K562 (cell line): ENCODE results near the gene NAA11. TPM values are rescaled to one million over a fixed set of nuclear protein-coding genes. Genes with fewer than 3 reads are reported as not detected.

Experiments
- ATAC-seq: fragments of 200-7000 bp; cut with Tn5 transposase; 3 replicates; pipeline ENCODE4 v1.9.1; 2020; ENCODE audit warnings: moderate library complexity
- BruUV-seq: library from RNA; stranded (reverse); fragments of 400-500 nt; replicated peaks from 2 replicates; lab custom pipeline; 2021; lab: Mats Ljungman, UMichigan
- CTCF ChIA-PET: fragments of 300-600 bp; formaldehyde crosslinking; extraction: SDS; loops from one replicate; lab custom pipeline; 2021; ENCODE audit warnings: low intra/inter-chr PET ratio; lab: Yijun Ruan, JAX
- POLR2A ChIA-PET: fragments of 300-600, 350-650 bp; sonication (Branson Sonifier 250); formaldehyde crosslinking; extraction: SDS; loops from one replicate; lab custom pipeline; 2021; ENCODE audit warnings: antibody characterized with exemption, inconsistent platforms; lab: Yijun Ruan, JAX
- DNase-seq, 4 experiments: peaks; one replicate each; pipeline versions ENCODE4 v3.0.0 to v3.0.0-alpha.2; 2011 to 2018; ENCODE audit warnings: low spot score in 3 of 4, mixed read lengths in 3 of 4; ENCODE audit errors: extremely low read depth in 1 of 4
- FAIRE-seq: peaks from 2 replicates; lab custom pipeline; 2011; peaks lifted over from hg19 to GRCh38; lab: Jason Lieb, UNC
- H2AFZ ChIP-seq: 2 replicates; pipeline ENCODE4 v1.6.0; 2011; ENCODE audit warnings: low read depth, low read length, control low read depth, inconsistent platforms
- H3K27ac ChIP-seq: fragments of 200-600 bp; 3 replicates; pipeline ENCODE4 v1.8.0; 2011; ENCODE audit warnings: low read depth, mild to moderate bottlenecking, control low read depth, inconsistent platforms, low read length, moderate library complexity, mixed read lengths; ENCODE audit errors: extremely low read depth
- H3K27me3 ChIP-seq, 2 experiments: fragments of 300-600 bp in 1 of 2; 2 replicates in 1 of 2; 3 replicates in 1 of 2; pipeline versions ENCODE4 v1.6.0 to v1.8.0; 2011; ENCODE audit warnings: inconsistent platforms in 2 of 2, low read length in 2 of 2, mild to moderate bottlenecking in 1 of 2, mixed read lengths in 1 of 2, moderate library complexity in 1 of 2; ENCODE audit not compliant: control insufficient read depth in 2 of 2, insufficient read depth in 2 of 2
- H3K36me3 ChIP-seq: fragments of 300-600 bp; 3 replicates; pipeline ENCODE4 v1.8.0; 2011; ENCODE audit warnings: mild to moderate bottlenecking, low read length, inconsistent platforms; ENCODE audit not compliant: control insufficient read depth, insufficient read depth
- H3K4me1 ChIP-seq, 2 experiments: fragments of 200-600 bp in 1 of 2; replicated peaks in 1 of 2; 2 replicates in 1 of 2; 3 replicates in 1 of 2; pipeline versions ENCODE4 v1.5.1 to v1.8.0; 2011; ENCODE audit warnings: inconsistent platforms in 2 of 2, low read length in 2 of 2, mild to moderate bottlenecking in 1 of 2, mixed read lengths in 1 of 2, moderate library complexity in 1 of 2; ENCODE audit not compliant: control insufficient read depth in 2 of 2, insufficient read depth in 2 of 2
- H3K4me2 ChIP-seq: 2 replicates; pipeline ENCODE4 v1.6.1; 2011; ENCODE audit warnings: low read length, control low read depth, inconsistent platforms, mixed read lengths; ENCODE audit not compliant: insufficient read depth
- H3K4me3 ChIP-seq: fragments of 200-600 bp; sonication (generic), shearing (Covaris generic); 2 replicates; pipeline ENCODE4 v1.5.1; 2016; ENCODE audit warnings: control low read depth, inconsistent platforms
- H3K79me2 ChIP-seq: fragments of 200-600 bp; 3 replicates; pipeline ENCODE4 v1.8.0; 2011; ENCODE audit warnings: low read length, inconsistent platforms; ENCODE audit not compliant: control insufficient read depth, insufficient read depth
- H3K9ac ChIP-seq, 2 experiments: 2 replicates each; pipeline versions ENCODE4 v1.6.0 to v1.6.1; 2011; ENCODE audit warnings: low read depth in 2 of 2, low read length in 2 of 2, control low read depth in 1 of 2, inconsistent platforms in 1 of 2, mild to moderate bottlenecking in 1 of 2, mixed read lengths in 1 of 2; ENCODE audit not compliant: insufficient read depth in 1 of 2
- H3K9me1 ChIP-seq: one replicate; pipeline ENCODE4 v1.6.0; 2011; ENCODE audit warnings: inconsistent platforms, mild to moderate bottlenecking, low read length, moderate library complexity; ENCODE audit not compliant: control insufficient read depth, insufficient read depth
- H3K9me3 ChIP-seq: replicated peaks from 2 replicates; pipeline ENCODE4 v1.5.1; 2011; ENCODE audit warnings: low read depth, low read length, inconsistent platforms; ENCODE audit not compliant: control insufficient read depth, insufficient read depth
- H4K20me1 ChIP-seq: replicated peaks from 2 replicates; pipeline ENCODE4 v1.6.1; 2011; ENCODE audit warnings: low read length, inconsistent platforms, mixed read lengths; ENCODE audit not compliant: control insufficient read depth, insufficient read depth
- ELF2 ChIP-seq: fragments of 250-450 bp; sonication (Bioruptor Pico); IDR thresholded peaks from 2 replicates; pipeline ENCODE4 v1.5.0; 2021; ENCODE audit warnings: mild to moderate bottlenecking
- ZNF507 ChIP-seq: conservative IDR thresholded peaks from 2 replicates; pipeline ENCODE4 v1.6.1; 2017; ENCODE audit warnings: missing genetic modification characterization, missing compliant biosample characterization
- ZNF644 ChIP-seq: fragments of 200-800 bp; sonication (Bioruptor generic); IDR thresholded peaks from 2 replicates; pipeline ENCODE4 v1.6.1; 2016; ENCODE audit warnings: low read depth, missing genetic modification characterization, missing compliant biosample characterization
- WGBS: fragments of 100-300 bp; shearing (Covaris generic); methylation state at CpG from one replicate; pipeline ENCODE4 v1.1.6; 2016; ENCODE audit warnings: low coverage, mixed read lengths; ENCODE audit not compliant: insufficient coverage; ENCODE audit errors: missing lambda C conversion rate; 5-methylcytosine and 5-hydroxymethylcytosine counted together
- in situ Hi-C: fragments of 300-500 bp; cut with MboI; formaldehyde crosslinking; loops from 4 replicates; pipeline ENCODE4 v1.15.0; 2018; ENCODE audit warnings: inconsistent platforms, mixed read lengths
- intact Hi-C: fragments of 100-400 bp; cut with micrococcal nuclease; formaldehyde crosslinking; loops from 2 replicates; pipeline ENCODE4 v1.14.2; 2022
- polyA plus RNA-seq, 8 experiments: library from polyadenylated mRNA; depleted of rRNA in 4 of 8; stranded (reverse) in 5 of 8; unstranded in 3 of 8; fragments of >200 nt; fragmentation: Nextera tagmentation in 2 of 8; fragmentation: Illumina TruSeq in 1 of 8; extraction: Ambion mirVana in 2 of 8; extraction: Trizol in 1 of 8; gene quantifications; 2 replicates each; pipeline versions ENCODE4 v1.2.1 to v1.2.3, GENCODE V29; 2011 to 2014; ENCODE audit warnings: inconsistent platforms in 1 of 8, missing spikeins in 1 of 8
- total RNA-seq, 7 experiments: library from RNA; depleted of rRNA in 6 of 7; stranded (reverse); fragments of >200 nt in 6 of 7; fragmentation: Illumina TruSeq in 2 of 7; extraction: Trizol in 2 of 7; gene quantifications; 2 replicates each; pipeline versions ENCODE4 v1.2.1 to v1.2.3, GENCODE V29; 2011 to 2021; ENCODE audit warnings: low replicate concordance in 1 of 7

The NAA11 gene
- total and polyA plus RNA-seq, 9 of the 15 experiments (the other 6 are each of a cell fraction or from before 2014, with no cell fraction given), result 17.1 to 34.6 (median 23.1) TPM

DNA sequence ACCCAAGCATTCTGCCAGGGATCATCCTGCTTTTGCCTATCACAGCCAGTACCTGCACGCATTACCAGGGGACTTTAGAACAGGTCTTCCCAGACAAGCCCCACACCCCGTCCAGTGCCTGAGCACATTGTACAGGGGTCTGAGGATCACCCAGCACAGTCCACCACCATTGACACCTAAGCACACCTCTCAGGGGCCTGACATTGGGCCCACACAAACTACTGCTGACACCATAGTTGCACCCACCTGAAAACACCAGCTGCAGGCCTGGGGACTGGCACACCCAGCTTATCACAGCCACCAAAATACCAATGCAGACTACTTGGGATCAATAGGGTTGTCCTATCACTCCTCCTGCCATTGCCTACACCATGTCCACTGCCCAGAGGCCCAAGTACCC lies 14.7 kb upstream of the NAA11 start:
- H3K4me2 ChIP-seq, result no peak overlapping the region
- ChIA-PET POLR2A (no interaction called here), CTCF (no interaction called here)
- no peak overlapping the region for H3K9ac ChIP-seq
- intact Hi-C loops, result no loop called here
- no peak overlapping the region for H3K27ac ChIP-seq
- H2AFZ ChIP-seq, result no peak overlapping the region
- FAIRE-seq (no peak), DNase-seq (no peak), ATAC-seq (no peak)
- no peak for TF ChIP-seq ZNF644
- no peaks in the 10 kb centered on the region for H3K27me3 ChIP-seq
- no TSS peak for BruUV-seq
- H3K9me3 ChIP-seq, result peaks cover 5% of the 10 kb centered on the region; the same call in 1 of the 2 replicates
- no peaks in the 10 kb centered on the region for H3K9me1 ChIP-seq
- H3K36me3 ChIP-seq, result no peaks in the 10 kb centered on the region
- H3K79me2 ChIP-seq, result no peaks in the 10 kb centered on the region
- in situ Hi-C loops, result no loop called here
- H4K20me1 ChIP-seq, result no peaks in the 10 kb centered on the region
- 27% methylated on average over 2 of the region's 2 CpGs for WGBS
- no peaks in the 10 kb centered on the region for H3K4me1 ChIP-seq
- no peak overlapping the region for H3K4me3 ChIP-seq

DNA sequence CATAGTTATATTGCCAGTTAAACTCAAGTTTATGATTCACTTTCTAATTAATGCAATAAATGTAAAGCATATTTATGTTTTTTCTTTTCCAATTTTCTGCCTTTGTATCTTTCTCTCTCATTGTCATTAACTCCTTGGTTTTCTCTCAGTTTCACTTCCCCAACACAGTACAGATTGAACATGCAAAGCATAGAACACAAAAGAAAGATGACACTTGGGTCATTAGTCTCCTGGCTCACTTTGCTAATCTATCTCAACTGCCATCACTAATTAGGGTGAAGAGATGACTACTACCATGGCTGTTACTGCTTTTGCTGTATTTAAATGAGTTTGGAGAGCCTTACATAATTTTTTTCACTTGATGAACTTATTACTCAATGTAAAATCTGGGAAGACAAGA lies 12.3 kb upstream of the NAA11 start:
- no peak for ATAC-seq
- Histone ChIP-seq H3K36me3 (no peaks in the 10 kb centered on the region), H3K9me1 (no peaks in the 10 kb centered on the region), H3K27ac (no peak overlapping the region), H4K20me1 (no peaks in the 10 kb centered on the region), H3K79me2 (no peaks in the 10 kb centered on the region), H3K9ac (no peak overlapping the region), H2AFZ (no peak overlapping the region), H3K4me3 (no peak overlapping the region), H3K4me1 (no peaks in the 10 kb centered on the region), H3K27me3 (no peaks in the 10 kb centered on the region), H3K4me2 (no peak overlapping the region), H3K9me3 (peaks cover 5% of the 10 kb centered on the region; the same call in 1 of the 2 replicates)
- ChIA-PET POLR2A (interaction anchor here (0.6 kb wide), 1 partner anchor 19 kb away, joined by 3 read pairs; no protein-coding TSS in a partner anchor), CTCF (no interaction called here)
- peak; percentile 40; the same call in 1 of the 2 replicates for TF ChIP-seq ZNF507
- TF ChIP-seq ELF2 (CRISPR knock-in tag), result no peak
- DNase-seq, result no peak
- in situ Hi-C loops, result no loop called here
- BruUV-seq, result no TSS peak
- FAIRE-seq, result no peak
- intact Hi-C loops, result no loop called here
